Hepatocyte (in vitro differentiated cells): Measurements from ENCODE around the gene COX5A.

Experiments used
- CTCF ChIP-seq: fragments of 200-600 bp; sonication (generic); IDR thresholded peaks from 2 replicates; pipeline ENCODE4 v1.5.1; 2016; ENCODE audit warnings: antibody characterized with exemption, mild to moderate bottlenecking; ENCODE audit not compliant: poor library complexity
- EZH2 ChIP-seq: fragments of 200-600 bp; sonication (generic); IDR thresholded peaks from 2 replicates; pipeline ENCODE4 v1.6.1; 2016; ENCODE audit warnings: antibody characterized with exemption, mild to moderate bottlenecking, borderline replicate concordance

DNA sequence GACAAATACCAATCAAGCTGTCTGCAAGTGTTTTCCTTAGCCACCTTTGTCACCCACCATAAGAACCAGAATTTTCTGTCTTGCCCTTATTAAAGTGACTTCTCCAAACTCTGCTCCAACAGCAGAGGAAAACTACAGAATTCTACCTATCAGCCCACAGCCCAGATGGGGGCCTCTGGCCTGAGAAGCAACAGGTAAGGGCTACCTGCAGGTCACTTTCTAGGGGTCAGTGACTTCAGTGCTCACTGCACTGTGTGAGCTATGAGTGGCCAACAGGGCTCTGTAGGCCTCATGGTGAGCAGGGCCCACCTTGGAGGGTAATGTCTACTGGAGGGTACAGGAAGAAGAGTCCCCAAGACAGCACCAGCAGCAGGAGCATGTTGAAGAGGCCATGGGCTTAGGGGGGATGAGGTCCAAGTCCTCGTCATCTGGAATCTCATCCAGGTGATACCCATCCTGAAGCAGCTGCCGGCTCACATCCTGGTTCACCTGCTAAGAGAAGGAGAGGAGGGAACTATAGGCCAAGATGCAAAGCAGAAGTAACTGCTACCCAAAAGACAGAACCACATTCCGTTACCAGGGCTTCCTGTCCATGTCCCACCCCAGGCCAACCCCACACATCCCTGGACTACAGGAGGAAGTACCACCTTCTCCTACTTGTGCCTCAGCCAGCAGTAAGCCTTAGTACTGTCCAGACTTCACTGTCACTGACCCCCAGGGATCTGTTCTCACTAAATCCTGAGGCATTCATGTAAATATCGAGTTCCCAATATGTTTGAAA is 35.4 kb downstream of the COX5A start:
- no peak for TF ChIP-seq CTCF
- no peak for TF ChIP-seq EZH2
